ENCODE data around the gene LDLRAD3.

Gene LDLRAD3

DNA sequence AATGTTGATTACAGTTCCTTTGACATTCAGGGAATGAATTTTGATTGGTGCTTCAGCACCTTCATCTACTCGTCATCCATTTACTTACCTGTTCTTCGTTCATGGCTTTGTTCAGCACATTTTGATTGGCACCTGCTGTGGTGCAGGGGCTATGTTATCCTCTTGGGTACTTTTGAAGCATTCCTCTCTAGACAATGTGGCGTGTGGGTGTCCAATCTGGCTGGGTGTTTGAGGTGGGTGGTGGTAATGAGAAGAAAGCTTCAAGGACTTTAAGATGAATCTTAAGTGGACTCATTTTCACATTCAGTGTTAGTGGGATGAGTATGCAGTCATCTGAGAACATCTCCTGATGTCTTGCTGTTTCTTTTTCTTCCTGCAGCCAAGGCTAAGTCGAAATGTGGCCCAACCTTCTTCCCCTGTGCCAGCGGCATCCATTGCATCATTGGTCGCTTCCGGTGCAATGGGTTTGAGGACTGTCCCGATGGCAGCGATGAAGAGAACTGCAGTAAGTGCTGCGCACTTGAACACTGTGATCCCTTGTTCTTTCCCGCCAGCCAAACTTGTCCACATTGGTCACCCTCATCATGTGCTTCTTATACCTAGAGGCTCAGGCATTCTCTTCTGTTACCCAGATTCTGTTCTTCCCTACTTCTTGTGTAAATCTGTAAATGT is 137.5 kb downstream of the LDLRAD3 start:
- DNase-seq, result no peak

- DNase-seq, result no peak
These were observed 142.5 kb downstream of the LDLRAD3 start for GRCh38 chr11:36086366-36086765.

DNA sequence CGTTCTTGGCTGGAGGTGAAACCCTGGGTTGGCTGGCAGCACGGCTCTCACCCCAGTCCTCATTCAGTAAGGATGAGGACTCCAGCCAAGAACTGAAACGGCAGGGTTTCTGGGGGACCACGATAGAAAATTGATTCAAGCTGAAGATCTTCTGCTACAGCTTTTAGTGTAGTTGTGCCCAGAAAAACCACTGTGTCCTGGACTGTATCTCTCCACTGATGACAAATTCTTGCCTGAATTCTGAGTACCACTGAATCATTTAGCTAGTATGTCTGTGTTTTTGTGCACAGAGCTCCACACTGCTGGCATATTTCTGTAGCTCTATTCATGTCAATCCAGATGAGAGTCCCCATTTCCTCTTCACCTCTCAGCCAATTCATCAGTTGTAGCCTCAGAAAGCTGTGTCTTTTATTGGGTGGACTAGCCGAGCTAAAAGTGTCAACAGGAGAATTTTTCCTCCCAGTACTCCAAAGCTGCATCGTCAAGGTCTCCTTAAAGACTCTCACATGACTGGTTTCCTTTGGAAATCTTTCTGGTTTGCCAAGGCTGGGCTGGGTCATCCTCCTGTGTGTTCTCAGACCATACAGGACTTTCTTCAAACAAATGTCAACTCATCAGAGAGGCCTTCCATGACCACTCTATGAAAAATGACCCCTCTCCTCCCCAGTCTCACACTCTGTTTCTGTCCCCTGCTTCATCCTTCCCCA is 144.6 kb downstream of the LDLRAD3 start:
- DNase-seq, result no peak

DNA sequence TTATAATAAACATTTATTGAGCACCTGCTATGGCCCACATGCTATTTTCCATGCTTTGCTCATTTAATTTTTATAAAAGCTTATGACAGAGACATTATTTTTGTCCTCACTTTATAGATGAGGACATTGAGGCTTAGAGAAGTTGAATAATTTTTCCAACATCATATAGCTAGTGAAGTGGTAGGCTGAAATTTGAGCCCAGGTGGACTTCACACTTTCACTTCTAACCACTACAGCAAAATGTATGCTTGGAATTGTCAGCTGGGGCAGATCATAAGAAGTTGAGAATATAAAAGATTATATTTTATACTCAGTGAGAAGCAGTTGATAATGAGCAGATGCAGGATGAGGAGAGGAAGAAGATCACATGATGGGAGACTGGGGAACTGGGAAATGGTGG is 146.1 kb downstream of the LDLRAD3 start:
- DNase-seq, result no peak

DNA sequence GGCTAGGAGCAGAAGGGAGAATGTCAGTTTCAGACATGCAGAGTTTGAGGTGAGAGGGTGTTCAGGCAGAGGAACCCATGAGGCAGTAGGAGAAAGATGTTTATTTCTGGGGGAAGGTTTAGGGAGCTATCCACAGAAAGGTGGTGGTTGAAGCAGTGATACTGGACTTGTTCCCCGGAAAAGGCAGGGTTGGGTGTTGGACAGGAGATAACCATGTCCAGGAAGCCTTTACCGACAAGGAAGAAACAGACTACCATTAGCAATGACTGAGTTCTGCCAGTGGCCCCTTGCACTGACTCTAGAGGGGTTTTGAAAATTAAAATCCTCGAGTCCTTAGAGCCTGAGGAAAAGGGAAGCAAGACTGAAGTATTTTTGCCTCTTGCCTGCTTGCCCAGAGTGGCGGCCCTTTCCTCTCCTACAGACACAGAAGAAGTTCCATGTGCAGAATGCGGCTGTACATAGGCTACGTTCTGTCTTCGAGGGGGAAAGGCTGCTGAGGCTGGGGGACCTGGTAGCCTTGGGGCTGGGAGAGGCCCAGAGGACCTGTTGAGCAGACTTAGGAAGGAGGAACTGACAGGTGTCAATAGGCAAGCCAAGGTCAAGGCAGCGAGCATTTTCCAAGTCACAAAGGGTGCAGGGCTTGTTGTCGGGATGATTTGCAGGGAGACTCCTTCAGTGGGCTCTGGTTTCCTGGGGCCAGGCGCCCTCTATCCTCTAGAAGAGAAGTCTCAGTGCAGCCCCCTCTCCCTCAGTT is 146.7 kb downstream of the LDLRAD3 start:
- no peak for DNase-seq

DNA sequence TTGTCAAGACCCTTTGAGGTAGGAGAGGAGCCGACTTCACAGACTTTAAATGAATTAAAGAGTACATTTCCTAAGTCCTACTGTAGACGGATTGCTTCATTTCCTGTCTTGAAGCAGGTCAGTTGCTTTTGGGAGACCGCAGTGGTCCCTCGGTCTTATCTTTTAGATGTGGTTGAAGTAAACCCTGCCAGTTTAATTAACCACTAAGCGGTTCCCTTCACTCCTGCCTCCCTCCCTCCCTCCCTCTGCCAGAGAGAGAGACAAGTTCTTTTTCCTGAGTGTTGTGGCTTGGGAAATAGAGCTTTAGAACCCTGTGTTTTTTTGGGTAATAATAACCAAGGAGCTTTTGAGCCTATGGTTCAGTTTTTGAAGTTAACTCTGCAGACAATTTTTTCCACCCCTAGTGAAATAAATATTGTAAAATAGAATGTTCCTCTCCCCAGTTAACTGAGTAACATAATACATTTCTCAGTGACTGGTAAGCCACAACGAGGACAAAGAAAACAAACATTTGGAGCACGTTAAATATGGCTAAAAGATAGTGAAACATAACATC is 147.5 kb downstream of the LDLRAD3 start:
- no peak for DNase-seq

DNA sequence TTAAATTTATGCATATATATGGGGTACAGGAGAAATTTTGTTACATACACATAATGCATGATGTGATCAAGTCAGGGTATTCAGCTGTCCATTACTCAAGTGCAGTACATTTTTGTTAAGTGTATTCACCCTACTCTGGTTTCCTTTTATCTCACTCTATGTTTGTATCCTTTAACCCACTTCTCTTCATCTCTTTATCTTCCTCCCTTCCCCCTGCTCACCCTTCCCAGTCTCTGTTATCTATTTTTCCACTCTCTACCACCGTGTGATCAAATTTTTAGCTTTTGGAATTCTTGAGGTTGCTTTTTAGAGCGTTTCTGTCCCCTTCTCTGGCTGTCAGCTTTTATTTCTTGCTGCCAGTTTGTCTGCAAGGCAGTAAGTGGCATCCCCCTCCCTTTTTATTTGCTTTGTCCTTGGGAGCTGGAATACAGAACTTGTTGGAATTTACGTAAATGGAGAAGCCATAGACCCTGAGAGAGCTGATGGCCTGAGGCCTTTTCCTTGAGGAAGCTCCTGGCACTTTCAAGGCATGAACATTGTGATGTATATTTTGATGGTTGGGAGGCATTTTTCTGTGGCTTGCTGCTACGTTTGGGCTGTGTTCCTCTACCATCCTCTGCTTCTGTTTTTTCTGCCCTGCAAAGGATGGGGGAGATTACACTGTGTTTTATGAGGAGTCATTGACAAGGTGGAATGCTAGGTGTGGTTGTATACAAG is 148.6 kb downstream of the LDLRAD3 start:
- no peak for DNase-seq

DNA sequence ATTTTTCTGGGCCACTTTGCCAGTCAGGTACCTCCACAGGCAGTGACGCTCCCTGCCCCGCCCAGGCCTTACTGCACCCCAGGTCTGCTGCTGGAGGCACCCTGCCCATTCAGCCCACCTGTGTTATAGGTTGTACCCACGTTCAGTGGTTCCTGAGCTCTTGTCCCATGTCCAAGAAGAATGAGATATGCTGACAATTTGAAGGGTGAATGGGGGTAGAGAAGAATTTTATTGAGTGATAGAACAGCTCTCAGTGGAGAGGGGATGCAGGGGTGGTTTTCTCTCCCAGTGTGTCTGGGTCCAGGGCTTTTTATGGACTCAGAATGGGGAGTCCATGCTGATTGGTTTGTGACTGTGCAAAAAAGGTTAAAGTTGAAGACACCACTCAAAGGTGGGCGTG is 149.7 kb downstream of the LDLRAD3 start:
- no peak for DNase-seq

DNA sequence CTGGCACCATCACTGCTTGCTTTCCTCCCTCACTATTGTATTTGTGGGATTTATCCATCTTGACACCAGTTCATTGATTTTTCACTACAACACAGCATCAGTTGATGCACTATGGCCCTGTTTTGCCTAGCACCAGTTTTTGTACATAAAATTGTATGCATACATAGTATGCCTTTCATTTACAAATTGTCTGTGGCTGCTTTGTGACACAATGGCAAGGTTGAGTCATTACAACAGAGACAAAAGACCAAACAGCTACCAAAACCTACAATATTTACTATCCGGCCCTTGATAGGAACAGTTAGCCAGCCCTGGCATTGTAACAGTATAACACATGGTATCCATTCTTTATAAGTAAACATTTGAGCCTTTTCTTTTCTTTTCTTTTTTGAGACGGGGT is 150.3 kb downstream of the LDLRAD3 start:
- DNase-seq, result no peak

DNA sequence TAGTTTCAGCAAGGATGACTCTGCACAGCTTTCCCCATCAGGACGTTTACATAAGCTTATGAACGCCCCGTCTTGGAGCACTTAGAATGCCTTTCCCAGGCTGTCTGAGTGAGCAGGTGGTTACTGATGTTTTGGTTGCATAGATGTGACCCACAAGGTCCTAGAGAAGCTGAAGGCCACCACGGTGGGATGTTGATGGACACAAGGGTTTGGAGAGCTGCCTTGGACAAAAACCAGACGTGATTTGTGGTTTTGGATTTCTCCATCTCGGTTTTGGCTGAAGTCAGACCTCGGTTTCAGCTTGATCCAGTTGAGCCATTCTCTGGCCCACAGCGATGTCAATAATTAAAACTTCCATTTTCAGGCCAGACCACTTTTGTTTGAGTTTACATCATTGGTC is 151.9 kb downstream of the LDLRAD3 start:
- no peak for DNase-seq

GRCh38 chr11:36097219-36097650 is 153.4 kb downstream of the LDLRAD3 start:
- no peak for DNase-seq

DNA sequence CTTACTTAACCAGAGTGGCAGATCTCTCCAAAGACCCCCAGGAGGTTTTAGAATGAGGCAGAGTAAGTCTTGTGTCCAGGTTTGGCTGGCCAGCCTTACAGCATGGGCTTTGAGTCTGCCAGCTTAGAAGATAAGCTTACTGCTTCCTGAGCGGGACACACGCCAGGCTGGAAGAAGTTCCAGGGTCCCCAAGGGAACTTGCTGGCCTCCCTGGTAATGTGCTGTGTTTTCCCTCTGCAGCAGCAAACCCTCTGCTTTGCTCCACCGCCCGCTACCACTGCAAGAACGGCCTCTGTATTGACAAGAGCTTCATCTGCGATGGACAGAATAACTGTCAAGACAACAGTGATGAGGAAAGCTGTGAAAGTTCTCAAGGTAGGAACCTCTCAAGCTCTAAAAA is 154.2 kb downstream of the LDLRAD3 start:
- no peak for DNase-seq

DNA sequence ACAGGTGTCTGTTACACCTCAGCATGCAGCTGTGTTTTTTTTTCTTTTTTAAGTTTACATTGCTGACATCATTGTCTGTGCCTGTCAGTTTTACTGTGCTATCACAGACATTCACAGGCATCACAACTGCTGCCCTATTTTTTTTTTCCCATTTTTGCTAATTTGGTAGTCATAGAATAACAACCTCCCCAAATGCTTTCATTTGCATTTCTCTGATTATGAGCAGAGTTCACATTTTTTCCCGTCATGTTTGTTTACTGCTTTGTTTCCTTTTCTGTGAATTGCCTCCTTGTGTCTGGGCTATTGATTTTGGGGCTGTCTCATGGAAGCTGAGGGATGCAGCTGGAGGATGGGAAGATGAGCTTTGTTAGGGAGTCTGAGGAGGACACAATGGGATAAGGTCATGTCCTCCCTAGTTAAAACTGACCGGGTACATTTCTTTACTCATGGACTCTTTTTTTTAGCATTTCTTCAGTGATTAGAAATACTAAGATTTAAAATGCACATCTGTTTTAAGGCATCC is 155.1 kb downstream of the LDLRAD3 start:
- DNase-seq, result no peak

DNA sequence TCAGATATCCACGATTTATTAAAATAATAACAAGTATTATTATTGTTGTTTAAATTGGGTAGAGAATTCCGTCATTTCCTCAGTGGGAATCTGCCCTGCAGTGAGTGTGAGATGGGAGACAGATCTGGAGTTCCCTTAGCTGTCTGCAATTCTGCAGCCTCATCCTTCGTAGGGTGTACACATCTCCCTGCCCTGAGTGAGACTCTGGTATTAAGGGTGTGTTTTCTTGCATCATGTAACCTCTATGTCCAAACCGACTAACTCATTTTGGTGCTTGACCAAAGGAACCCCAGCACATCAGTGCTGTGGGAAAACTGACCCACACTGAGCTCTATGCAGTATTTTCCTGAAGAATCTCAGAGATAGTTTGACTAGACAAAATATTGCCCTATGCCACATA is 157.6 kb downstream of the LDLRAD3 start:
- no peak for DNase-seq

DNA sequence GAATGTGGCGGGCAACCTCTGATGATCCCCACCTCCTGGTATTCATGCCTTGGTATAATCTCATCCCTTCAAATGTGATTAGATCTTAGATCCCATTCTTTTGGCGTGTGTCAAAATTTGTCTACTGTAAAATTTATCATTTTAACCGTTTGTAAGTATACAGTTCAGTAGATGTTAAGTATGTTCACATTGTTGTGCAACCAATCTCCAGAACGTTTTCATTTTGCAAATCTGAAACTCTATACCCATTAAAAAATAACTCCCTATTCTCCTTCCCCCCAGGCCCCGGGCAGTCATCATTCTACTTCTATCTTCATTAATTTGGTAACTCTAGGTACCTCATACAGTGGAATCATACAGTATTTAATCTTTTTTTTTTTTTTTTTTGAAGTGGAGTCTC is 159.0 kb downstream of the LDLRAD3 start:
- DNase-seq, result no peak

DNA sequence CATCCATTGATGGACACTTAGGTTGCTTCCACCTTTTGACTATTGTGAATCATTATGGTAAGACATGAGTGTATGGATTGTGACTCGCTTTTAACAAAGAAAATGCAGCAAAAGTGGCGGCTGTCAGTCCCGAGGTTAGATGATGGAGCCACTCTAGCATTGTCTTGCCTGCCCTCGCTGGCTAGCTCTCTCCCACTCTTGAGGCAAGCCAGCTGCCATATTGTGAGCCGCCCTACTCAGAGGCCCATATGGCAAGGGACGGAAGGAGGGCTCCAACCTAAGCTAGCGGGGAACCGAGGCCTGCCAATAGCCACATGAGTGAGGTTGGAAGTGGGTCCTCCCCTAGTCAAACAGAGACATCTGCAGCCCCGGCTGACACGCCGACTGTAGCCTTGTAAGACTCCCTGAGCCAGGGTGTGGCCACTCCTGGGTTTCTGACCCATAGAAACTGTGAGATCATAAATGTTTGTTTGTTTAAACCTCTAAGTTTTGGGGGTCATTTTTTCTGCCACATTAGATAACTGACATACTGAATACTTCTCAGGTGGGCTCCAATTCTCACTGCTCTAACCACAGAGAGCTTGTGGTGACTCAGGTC is 160.2 kb downstream of the LDLRAD3 start:
- DNase-seq, result no peak

DNA sequence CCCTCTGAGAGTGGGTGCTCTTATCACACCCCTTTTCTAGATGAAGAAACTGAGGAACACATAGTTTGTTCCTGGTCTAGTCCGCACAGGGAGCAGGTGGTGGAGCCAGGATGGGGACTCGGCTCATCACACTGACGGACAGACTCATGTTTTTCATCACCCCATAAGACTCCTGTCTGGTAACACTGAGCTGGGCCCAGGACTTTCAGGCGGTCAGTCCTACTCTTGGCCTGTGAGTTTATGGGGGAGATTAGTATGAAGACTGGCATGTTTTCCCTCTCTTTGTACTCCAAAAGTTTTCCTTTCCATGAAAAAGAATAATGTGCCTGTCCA is 160.8 kb downstream of the LDLRAD3 start:
- DNase-seq, result no peak

DNA sequence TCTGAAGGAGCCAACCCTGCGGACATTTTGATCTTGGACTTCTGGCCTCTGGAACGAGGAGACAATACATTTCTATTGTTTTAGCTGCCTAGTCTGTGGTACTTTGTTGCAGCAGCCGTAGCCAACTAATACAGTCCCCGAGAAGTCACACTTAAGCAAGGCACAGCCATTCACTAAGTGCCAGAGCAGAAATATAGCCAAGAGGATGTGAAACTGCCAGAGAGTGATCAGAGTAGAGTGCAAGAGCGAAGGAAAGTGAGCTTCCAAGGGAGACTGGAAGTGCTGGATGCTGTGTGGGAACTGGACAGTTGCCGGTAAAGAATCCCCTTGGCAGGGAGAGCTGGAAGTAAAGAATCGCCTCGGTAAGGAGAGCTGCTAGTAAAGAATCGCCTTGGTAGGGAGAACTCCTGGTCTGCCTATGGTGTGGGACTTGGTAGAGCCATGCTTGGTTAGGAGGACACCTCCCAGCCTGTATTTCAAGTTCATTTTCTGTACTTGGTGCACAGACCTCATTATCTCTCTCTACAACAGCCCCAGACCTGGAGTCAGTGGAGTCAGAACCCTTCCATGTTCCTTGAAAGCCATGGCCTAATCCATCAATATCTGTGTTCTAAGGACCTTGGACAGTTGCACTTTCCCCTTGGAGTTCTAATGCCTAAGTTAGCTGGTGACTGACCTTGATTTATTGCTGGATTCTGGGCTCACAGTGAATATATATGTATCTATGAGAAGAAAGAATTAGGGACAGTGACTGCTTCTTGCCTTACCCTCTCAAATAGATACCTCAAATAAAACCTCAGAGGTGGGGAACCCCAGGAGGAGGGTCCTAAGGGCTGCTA is 162.1 kb downstream of the LDLRAD3 start:
- DNase-seq, result no peak

- no peak for DNase-seq
These were observed 163.7 kb downstream of the LDLRAD3 start for GRCh38 chr11:36107547-36107946.

DNA sequence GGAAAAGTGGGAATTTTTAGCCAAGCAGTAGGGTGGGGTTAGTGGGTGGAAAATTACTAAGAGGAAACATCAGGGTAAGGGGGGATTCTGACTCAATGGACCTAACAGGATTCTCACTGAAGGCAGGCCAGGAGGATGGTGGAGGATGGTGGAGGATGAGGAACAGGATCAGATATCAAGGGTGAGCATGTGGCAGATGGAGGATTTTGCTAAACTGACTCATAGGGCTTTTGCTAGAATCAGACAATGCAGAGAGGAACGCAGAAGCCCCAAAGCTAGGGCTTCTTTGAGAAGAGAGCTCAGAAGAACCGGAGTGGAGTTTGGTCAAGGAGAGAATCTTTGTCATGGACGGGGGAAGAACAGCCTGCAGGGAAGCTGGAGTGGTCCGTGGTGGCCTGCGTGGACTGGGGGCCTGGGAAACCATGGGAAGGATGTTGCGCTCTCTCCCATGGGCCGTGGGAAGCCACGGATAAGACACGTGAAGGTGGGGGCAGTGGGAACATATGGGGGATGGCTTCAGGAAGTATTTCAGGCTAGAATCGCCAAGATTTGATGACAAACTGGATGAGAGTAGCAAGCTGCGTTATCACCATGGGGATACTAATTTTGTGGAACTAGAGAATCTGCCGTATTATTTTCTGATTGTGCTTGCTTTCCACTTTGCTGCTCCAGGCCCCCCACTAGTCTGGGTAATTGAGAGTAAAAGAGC is 165.2 kb downstream of the LDLRAD3 start:
- no peak for DNase-seq

DNA sequence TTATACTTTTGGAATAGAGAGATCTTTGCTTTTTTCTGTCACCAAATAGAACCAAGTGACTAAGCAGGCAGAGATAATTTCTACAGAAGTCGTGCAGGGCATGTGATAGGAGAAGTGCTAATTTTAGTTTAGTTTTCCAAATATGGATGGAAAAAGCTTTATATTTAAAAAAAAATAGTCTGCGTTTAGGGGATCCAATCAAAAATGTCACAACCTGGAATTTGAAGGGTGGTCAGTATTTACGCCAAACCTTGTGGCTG is 165.7 kb downstream of the LDLRAD3 start:
- DNase-seq, result no peak
